Measurements from ENCODE around the gene PLPP7. TPM values are rescaled to one million over a fixed set of nuclear protein-coding genes. Genes with fewer than 3 reads are reported as not detected.
A peak's percentile ranks its signal among the peaks of the same experiment; 100 is the strongest.

Gene PLPP7
- total RNA-seq, 2 donors from 2014 or later: not detected

- no peaks in the 10 kb centered on the region for H3K4me1 Mint-ChIP-seq
- H3K4me3 Mint-ChIP-seq: no peak overlapping the region
- ATAC-seq (replicated peaks): no peak
- H3K27me3 Mint-ChIP-seq: no peaks in the 10 kb centered on the region
- no peaks in the 10 kb centered on the region for H3K9me3 Mint-ChIP-seq
- H3K36me3 Mint-ChIP-seq (ENCODE audit: low read depth): no peaks in the 10 kb centered on the region
- H3K27ac Mint-ChIP-seq: no peak overlapping the region
Observed at GRCh38 chr9:131299961-131300347, 10.4 kb downstream of the PLPP7 start.

DNA sequence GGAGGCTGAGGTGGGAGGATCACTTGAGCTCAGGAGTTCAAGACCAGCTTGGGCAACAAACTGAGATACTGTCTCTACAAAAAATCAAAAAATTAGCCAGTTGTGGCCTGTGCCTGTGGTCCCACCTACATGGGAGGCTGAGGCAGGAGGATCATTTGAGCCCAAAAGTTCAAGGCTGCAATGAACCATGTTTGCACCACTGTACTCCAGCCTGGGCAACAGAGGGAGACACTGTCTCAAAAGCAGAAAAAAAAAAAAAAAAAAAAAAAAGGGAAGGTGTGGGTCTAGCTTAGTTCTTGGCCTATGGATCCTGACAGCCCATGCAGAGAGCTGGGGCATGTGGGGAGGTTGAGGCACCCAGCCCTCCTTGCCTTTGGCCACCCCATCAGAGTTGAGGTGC is 10.9 kb downstream of the PLPP7 start:
- Mint-ChIP-seq H3K36me3 (ENCODE audit: low read depth) (no peaks in the 10 kb centered on the region), H3K4me1 (no peaks in the 10 kb centered on the region), H3K27me3 (no peaks in the 10 kb centered on the region), H3K4me3 (no peak overlapping the region), H3K27ac (no peak overlapping the region), H3K9me3 (no peaks in the 10 kb centered on the region)
- no peak for ATAC-seq (replicated peaks)

GRCh38 chr9:131302244-131303075 is 12.9 kb downstream of the PLPP7 start:
- H3K4me3 Mint-ChIP-seq: no peak overlapping the region
- no peaks in the 10 kb centered on the region for H3K9me3 Mint-ChIP-seq
- no peak overlapping the region for H3K27ac Mint-ChIP-seq
- ATAC-seq (replicated peaks): no peak
- no peaks in the 10 kb centered on the region for H3K4me1 Mint-ChIP-seq
- no peaks in the 10 kb centered on the region for H3K36me3 Mint-ChIP-seq (ENCODE audit: low read depth)
- no peaks in the 10 kb centered on the region for H3K27me3 Mint-ChIP-seq

- H3K36me3 Mint-ChIP-seq (ENCODE audit: low read depth): no peaks in the 10 kb centered on the region
- no peak overlapping the region for H3K27ac Mint-ChIP-seq
- H3K4me3 Mint-ChIP-seq: no peak overlapping the region
- H3K4me1 Mint-ChIP-seq: no peaks in the 10 kb centered on the region
- no peaks in the 10 kb centered on the region for H3K9me3 Mint-ChIP-seq
- no peak for ATAC-seq (replicated peaks)
- no peaks in the 10 kb centered on the region for H3K27me3 Mint-ChIP-seq
Observed at GRCh38 chr9:131303381-131304321, 14.1 kb downstream of the PLPP7 start.

DNA sequence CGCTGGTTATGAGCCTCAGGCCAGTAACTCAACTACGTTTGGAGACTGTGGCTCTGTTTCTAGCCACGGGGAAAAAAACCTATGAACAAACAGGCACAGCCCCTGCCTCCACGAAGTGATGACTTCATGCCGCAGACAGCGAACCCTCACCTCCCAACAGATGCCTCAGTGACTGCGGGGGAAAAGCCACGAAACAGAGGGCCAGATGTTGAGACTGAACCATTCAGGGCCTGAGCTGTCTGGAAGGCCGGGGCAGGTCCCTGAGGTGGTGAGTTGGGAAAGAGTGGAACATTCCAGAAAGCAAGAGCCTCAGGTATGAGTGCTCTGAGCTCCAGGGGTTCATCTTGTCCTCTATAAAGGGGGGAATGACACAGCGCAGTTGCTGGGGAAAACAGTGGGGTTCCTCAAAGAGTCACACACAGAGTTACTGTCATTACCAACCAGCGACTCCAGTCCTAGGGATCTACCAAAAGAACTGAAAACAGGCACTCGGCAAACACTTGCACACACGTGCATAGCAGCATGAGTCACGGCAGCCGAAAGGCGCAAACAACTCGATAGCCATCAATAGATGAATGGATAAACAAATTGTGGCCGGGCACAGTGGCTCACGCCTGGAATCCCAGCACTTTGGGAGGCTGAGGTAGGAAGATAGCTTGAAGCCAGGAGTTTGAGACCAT is 15.3 kb downstream of the PLPP7 start:
- no peak for ATAC-seq (replicated peaks)
- H3K4me3 Mint-ChIP-seq: no peak overlapping the region
- no peak overlapping the region for H3K27ac Mint-ChIP-seq
- no peaks in the 10 kb centered on the region for H3K9me3 Mint-ChIP-seq
- H3K27me3 Mint-ChIP-seq: no peaks in the 10 kb centered on the region
- H3K36me3 Mint-ChIP-seq (ENCODE audit: low read depth): no peaks in the 10 kb centered on the region
- H3K4me1 Mint-ChIP-seq: no peaks in the 10 kb centered on the region

DNA sequence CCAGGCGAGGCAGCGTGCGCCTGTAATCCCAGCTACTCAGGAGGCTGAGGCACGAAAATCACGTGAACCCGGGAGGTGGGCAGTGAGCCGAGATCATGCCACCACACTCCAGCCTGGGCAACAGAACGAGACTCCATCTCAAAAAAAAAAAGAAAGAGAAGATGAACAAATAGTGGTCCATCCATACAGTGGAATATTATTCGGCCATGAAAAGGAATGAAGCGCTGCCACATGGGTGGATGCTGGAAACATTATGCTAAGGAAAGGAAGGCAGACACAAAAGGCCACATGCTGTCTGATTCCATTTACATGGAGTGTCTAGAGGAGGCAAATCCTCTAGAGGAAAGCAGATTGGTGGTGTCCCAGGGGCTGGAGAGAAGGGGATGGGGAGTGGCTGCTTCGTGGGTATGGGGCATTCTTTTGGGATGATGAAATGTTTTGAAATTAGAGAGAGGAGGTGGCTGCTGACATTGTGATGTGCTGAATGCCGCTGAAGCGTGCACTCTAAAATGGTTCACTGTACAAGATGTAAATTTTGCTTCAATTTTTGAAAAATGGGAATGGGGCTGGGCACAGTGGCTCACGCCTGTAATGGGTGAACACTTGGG is 17.0 kb downstream of the PLPP7 start:
- Mint-ChIP-seq H3K36me3 (ENCODE audit: low read depth) (no peaks in the 10 kb centered on the region), H3K27me3 (no peaks in the 10 kb centered on the region), H3K27ac (no peak overlapping the region), H3K9me3 (no peaks in the 10 kb centered on the region), H3K4me3 (no peak overlapping the region), H3K4me1 (no peaks in the 10 kb centered on the region)
- ATAC-seq (replicated peaks): no peak

DNA sequence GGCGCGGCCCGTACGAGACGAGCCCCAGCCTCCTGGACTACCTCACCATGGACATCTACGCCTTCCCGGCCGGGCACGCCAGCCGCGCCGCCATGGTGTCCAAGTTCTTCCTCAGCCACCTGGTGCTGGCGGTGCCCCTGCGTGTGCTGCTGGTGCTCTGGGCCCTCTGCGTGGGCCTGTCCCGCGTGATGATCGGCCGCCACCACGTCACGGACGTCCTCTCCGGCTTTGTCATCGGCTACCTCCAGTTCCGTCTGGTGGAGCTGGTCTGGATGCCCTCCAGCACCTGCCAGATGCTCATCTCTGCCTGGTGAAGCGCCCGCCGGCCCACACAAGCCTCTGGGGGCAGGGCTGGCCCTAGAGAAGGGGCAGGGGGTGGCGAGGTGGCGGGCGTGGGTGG is 18.5 kb downstream of the PLPP7 start:
- no peaks in the 10 kb centered on the region for H3K4me1 Mint-ChIP-seq
- no peak for ATAC-seq (replicated peaks)
- no peak overlapping the region for H3K27ac Mint-ChIP-seq
- H3K9me3 Mint-ChIP-seq: no peaks in the 10 kb centered on the region
- no peaks in the 10 kb centered on the region for H3K36me3 Mint-ChIP-seq (ENCODE audit: low read depth)
- no peak overlapping the region for H3K4me3 Mint-ChIP-seq
- no peaks in the 10 kb centered on the region for H3K27me3 Mint-ChIP-seq

- Mint-ChIP-seq H3K4me3 (no peak overlapping the region), H3K27ac (no peak overlapping the region), H3K4me1 (no peaks in the 10 kb centered on the region), H3K9me3 (no peaks in the 10 kb centered on the region), H3K36me3 (ENCODE audit: low read depth) (no peaks in the 10 kb centered on the region), H3K27me3 (no peaks in the 10 kb centered on the region)
- ATAC-seq (replicated peaks): no peak
Observed at GRCh38 chr9:131308452-131308851, 18.9 kb downstream of the PLPP7 start.

DNA sequence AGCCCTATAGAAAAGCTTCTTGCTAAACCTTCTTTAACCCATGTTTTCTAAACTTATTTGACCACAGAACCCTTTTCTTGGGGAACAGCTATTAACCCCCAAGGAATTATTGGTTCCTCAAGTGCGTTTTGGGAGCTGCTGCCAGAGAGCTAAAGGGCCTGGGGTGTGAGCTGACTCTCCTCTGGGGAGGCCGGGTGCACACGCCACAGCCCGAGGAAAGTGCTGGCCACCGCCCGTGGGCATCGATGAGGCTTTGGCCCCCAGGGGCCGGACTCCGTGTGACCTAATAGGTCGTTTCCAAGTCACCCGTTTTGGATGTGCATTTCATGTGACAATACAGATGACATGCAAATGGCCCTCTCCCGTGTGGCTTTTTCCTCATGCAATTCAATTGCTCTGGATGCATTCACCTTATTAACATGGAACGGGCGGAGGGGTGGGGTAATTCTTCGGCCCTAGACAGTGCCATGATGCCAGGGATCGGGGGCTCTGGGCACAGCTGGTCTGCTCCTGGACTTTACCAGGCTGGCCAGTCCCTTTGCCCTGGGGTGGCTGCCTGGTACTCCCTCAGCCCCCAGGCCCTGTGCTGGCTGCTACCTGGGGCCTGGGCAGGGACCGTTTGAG is 19.5 kb downstream of the PLPP7 start:
- Mint-ChIP-seq H3K27me3 (no peaks in the 10 kb centered on the region), H3K9me3 (no peaks in the 10 kb centered on the region), H3K4me3 (no peak overlapping the region), H3K36me3 (ENCODE audit: low read depth) (no peaks in the 10 kb centered on the region), H3K27ac (no peak overlapping the region), H3K4me1 (no peaks in the 10 kb centered on the region)
- no peak for ATAC-seq (replicated peaks)

DNA sequence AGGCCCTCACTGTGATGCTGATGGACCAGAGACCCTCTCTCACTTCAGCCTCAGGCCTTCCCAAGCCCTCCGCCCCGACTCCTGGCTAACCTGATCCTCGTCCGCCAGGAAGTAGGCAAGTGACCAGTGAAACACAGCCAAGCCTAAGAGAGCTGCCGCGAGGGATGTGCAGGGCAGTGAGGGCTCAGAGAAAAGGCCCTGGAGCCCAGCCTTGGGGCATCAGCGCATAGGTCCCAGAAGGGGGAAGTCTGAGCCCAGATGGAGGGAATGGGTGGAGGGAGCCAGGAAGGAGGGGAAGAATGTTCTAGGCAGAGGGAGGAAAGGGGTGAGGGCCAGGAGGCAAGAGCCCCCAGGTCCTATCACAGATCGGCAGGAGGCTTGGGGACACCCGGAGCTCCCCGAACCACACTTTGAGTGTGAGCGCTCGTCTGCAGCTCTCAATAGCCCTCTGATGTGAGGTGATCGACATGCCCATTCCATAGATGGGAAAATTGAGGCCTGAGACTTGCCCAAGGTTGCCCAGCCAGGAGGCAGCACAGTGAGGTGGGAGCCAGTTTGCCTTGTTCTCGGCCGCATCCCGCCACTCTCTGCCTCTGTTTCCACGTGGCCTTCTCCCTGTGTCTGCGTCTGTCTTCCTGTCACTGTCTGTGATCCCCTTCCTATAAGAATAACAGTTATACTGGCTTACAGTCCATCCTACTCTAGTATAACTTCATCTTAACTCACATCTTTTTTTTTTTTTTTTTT is 20.2 kb downstream of the PLPP7 start:
- Mint-ChIP-seq H3K4me1 (no peaks in the 10 kb centered on the region), H3K27ac (peak overlapping the region; percentile 83), H3K27me3 (no peaks in the 10 kb centered on the region), H3K9me3 (no peaks in the 10 kb centered on the region), H3K4me3 (peak overlapping the region; percentile 74), H3K36me3 (ENCODE audit: low read depth) (no peaks in the 10 kb centered on the region)
- no peak for ATAC-seq (replicated peaks)

- peak overlapping the region; percentile 74 for H3K4me3 Mint-ChIP-seq
- no peaks in the 10 kb centered on the region for H3K27me3 Mint-ChIP-seq
- peak; percentile 97 for ATAC-seq (replicated peaks)
- H3K36me3 Mint-ChIP-seq (ENCODE audit: low read depth): no peaks in the 10 kb centered on the region
- no peaks in the 10 kb centered on the region for H3K9me3 Mint-ChIP-seq
- H3K27ac Mint-ChIP-seq: peak overlapping the region; percentile 83
- H3K4me1 Mint-ChIP-seq: no peaks in the 10 kb centered on the region
Observed at GRCh38 chr9:131310833-131311554, 21.5 kb downstream of the PLPP7 start.

- Mint-ChIP-seq H3K4me1 (no peaks in the 10 kb centered on the region), H3K27ac (peak overlapping the region; percentile 18), H3K4me3 (no peak overlapping the region), H3K9me3 (no peaks in the 10 kb centered on the region), H3K36me3 (ENCODE audit: low read depth) (no peaks in the 10 kb centered on the region), H3K27me3 (no peaks in the 10 kb centered on the region)
- ATAC-seq (replicated peaks): no peak
Observed at GRCh38 chr9:131312246-131312645, 22.7 kb downstream of the PLPP7 start.
